HG03139 (cell line): ENCODE results near the gene SLC7A5.
A peak's percentile ranks its signal among the peaks of the same experiment; 100 is the strongest.
"Not testable (repeated sequence)": the region's sequence is repeated elsewhere in the genome, so short reads cannot be mapped to it uniquely, and the experiment has no call there.

Experiments
- ATAC-seq: cut with Tn5 transposase; IDR thresholded peaks from one replicate; pipeline ENCODE4 v1.9.1; 2021; ENCODE audit not compliant: unreplicated experiment

The SLC7A5 gene

DNA sequence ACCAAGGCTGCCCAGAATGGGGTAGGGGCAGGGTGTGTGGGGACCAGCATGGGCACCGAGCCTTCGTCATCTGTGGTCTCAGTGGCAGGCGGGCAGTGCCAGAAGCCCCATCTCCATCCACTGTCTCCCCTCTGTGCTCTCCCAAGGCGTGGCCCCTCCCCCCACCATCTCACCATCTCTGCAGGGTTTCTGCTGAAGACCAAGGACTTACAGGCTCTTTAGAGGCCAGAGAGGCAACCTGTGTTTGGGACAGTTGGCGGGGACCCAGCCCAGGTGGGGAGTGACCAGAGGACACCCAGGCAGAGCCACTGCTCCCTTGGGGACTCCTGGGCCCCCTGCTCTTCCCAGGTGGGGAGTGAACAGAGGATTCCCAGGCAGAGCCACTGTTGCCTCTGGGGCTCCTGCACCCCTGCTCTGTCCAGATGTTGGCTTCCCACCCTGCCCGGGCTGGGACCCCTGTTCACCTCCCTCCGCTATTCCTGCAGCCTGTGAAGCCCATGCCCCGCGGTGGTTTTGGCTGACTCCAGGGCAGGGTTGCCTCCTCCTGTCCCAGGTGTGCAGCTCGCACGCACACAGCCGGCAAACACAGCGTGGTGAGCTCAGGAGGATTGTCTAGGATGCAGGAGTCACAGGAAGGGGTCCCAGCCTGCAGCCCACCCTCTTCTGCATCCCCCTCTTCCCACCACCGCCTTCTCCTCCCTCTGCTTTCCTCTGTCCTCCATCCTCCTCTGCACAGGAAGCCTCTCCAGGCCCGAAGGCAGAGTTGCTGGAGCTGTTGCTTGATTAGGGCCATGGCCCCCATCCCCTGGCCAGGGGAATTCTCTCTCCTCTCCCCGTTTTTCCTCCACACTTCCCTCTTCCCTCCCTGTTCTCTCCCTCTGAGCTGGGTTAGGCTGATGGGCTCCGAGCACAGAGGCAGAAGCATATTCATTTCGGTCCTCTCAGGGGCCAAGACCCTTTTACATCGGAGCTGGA is 45.0 kb downstream of the SLC7A5 start:
- ATAC-seq, result no peak

DNA sequence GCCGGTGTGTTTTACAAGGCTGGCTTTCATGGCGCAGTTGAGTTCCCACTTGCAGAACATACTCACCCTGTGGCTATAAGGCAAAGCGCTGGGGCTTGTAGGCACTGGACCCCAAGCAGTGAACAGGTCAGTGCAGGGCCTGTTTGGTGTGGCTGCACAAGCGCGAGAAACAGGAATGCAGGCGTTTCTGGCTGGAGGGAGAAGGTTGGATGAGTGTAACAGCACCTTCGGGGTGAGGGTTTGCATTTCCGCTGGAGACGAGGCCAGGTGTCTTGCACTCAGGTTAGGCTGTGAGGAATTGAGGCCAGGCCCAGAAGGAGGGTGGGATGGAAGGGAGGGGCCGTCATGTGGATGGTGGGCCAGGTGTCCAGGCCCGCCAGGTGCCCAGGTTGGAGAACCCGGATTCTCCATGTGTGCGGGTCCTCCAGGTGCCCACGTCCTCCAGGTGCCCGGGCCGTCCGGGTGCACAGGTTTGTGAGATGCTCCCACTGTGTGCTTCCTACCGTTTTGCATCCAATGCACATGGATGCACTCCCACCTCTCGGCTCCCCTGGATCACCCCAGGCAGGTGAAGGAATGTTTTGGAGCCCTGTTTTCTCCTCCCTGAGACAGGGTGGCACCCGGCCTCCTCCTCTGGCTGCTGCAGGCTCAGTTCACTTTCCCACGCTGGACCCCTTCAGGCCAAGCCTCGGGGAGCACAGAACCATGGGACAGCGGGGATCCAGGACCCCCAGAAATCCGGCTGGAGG is 46.0 kb downstream of the SLC7A5 start:
- ATAC-seq, result no peak

DNA sequence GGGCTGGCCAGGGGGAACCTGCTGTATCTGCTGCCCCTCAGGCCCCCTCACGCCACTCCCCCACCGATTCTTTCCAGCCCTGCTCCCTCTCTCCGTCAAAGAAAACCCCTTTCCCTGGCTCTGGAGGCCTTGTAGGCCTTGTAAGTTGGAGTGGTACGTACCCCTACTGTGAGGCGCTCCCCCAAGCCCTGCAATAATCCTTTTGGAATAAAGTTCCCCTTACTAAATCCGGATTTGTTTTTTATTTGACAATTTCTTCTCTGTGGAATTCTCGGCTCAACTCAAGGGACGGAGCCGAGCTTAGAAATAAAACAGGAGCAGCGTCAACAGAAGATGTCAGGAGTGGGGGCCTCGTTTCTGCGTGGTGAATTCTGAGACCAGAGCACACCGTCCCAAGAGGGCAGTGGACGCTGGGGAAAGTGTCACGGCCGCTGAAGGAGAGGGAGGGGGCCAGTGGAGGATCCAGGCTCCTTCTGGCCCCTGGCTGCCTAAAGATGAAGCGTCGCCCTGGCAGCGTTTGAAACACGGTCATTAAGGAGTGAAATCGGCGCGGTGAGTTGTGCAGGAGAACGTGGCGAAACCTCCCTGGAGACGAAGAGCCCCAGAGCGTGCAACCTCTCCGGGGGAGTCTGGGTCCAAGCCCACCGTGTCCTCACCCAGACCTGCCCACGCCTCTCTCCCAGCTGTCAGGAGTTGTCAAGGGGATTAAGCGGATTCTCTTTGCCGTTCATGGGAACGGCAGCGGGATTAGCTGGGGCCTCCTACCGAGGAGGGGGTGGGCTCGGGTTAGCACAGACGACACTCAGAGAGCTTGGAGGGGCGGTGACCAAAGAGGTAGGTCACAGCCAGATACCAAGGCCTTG is 47.0 kb downstream of the SLC7A5 start:
- no peak for ATAC-seq

DNA sequence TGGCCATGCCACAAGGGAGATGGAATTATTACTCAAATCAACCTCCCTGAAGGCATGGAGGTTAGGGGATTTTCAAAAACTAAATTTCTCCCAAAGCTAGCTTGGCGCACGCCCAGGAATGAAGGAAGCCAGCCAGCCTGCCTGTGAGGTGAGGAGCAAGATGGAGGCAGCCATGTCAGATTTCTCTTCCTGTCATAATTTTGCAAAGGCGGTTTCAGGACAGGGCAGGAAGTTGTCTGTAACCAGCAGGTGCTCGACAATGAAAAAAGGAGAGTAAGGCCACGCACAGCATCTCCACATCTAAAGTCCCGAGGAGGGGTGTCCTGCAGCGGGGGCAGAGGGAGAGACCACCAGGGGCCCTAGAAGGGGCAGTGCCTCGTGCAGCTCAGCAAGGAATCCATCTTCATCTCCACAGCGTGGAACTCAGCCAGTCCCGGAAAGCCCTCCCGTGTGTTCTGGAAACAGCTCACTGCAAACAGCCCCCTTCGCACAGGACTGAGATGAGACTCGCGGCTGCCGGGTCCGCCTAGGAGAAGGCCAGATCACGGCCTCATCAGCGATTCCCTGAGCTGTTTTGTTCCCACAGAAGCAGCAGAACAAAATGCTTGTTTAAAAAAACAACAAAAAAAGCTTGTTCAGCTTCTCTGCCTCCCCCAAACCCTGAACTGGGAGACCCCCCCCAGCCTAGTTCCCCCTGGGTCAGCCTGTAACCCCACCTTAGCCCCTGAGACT is 47.8 kb downstream of the SLC7A5 start:
- ATAC-seq, result no peak

DNA sequence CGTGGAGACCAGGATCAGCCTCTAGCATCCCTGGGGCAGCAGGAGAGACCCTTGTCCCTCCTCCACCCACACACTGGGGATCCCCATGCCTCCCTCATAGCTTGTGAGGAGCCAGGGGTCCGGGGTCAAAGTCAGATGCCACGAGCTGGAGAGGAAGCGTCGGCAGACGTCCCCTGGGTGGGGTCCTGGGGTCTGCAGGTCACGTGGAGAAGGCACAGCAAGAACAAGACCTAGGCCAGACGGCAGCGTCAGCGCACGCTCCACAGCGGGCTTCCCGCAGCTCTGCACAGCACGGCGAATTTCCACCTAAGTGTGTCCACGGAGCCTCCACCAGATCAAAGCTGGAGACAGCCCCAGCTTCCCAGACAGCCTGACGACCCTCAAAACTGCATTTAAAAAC is 49.3 kb downstream of the SLC7A5 start:
- ATAC-seq, result no peak

DNA sequence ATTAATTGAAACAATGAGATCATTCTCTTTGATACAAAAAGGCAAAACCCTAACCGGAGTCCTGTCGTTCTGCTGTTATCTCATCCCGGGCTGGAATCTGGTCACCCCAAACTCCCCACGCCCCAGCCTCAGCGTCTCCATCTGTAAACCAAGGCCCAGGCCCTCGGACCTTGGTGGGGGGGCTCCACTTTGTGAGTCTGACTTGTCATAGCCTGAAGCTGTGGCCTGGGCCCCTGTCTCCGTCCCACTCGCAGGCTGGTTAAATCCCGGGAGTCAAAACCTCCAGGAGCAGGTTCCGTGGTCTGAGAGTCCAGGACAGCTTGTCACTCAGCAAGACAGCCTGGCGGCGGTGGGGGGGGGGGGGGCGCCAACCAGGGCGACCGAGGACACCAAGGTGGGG is 50.0 kb downstream of the SLC7A5 start:
- ATAC-seq, result no peak

DNA sequence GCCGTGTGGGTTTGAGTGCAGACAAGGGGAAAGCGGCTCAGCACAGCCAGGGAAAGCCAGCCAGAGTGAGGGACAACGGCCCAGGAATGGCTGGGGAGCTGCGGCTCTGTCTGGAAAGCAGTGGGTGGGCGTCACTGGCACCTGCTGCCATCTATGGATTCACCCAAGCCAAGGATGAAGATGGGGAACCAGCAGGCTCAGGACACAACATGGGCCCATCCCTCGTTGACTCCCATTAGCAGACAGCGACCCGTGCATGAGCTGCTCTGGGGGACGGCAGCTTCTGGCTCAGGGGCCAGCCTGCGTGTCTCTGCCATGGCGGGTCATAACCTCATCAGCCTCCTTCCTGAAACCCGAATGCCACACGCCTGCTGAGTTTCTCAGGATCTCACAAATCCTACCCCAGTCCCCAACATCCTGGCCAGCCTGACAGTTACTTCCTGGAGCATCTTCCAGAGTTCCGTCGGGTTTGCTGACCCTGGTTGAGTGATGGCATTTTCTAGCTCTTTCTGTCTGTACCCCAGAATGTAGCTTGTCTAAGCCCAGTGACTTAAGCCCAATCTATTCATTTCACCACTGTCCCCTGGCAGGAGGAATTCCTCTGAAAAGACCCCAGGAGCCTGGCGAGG is 50.7 kb downstream of the SLC7A5 start:
- no peak for ATAC-seq

DNA sequence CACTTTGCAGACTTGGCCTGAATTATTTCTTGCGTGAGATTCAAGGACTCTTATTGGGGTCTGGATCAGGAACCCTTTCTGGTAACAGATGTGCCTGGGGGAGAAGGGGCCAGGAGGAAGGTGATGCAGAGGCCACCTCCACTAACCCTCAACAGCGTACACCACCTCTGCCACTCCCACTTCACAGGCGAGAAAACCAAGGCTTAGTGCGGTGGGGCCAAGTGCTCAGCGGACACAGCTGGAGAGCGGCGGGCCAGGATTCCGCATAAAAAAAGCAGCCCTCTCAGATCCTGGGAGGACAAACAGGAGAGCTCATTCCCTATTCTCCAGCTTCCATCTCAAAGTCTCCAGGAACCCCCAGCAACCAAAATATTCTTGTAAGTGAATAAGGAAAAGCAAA is 51.4 kb downstream of the SLC7A5 start:
- no peak for ATAC-seq

DNA sequence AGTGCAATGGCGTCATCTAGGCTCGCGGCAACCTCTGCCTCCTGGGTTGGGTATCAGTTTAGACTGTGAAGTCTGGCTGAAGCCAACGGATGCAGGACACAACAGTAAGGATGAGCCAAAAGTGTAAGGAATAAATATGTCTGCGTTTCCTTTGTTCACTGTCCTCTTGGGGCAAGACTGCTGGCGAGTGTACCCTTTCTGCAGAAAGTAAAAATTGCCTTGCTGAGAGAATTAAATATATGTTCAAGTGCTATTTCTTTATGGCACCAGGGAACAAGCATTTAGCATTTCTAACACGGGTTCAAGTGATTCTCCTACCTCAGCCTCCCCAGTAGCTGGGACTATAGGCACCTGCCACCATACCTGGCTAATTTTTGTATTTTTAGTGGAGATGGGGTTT is 51.9 kb downstream of the SLC7A5 start:
- ATAC-seq, result not testable (repeated sequence)

DNA sequence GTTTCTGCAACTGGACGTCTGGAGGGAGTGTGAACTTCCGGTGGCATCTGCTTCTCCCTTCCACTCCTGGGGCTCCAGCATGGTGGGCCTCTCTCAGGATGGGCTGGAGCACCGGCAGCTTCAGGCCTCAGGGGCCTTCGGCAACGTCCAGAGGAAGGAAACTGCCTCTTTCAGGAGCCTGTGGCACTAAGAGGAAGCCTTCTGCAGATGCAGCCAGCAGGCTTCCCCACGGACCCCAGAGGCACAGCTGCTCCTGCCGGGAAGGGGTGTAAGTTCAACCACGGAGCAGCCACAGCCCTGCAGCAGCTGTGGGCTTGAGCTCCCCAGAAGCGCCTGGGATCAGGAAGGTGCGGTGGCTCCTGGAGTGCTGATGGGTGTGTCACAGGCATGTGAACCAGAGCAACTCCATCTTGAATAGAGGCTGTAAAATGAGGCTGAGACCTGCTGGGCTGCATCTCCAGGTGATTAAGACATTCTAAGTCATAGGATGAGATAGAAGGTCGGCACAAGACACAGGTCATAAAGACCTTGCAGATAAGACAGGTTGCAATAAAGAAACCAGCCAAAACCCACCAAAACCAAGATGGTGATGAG is 52.7 kb downstream of the SLC7A5 start:
- ATAC-seq, result no peak

DNA sequence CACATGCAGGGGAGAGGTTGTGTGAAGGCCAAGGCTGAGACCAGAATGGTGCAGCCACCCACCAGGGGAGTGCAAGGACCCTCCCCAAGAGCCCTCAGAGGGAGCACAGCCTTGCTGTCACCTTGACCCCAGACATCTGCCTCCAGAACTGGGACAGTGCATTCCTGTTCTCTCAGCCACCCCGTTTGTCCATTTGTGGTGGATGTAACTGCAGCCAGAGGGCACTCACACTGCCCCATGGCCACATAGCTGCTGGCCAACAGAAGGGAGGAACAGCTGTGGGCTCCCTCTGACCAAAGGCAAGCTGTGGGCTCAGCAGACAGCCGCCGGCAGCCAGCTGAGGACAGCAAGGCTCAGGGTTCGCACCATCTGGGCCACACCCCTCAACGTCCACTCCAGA is 53.7 kb downstream of the SLC7A5 start:
- ATAC-seq, result no peak

DNA sequence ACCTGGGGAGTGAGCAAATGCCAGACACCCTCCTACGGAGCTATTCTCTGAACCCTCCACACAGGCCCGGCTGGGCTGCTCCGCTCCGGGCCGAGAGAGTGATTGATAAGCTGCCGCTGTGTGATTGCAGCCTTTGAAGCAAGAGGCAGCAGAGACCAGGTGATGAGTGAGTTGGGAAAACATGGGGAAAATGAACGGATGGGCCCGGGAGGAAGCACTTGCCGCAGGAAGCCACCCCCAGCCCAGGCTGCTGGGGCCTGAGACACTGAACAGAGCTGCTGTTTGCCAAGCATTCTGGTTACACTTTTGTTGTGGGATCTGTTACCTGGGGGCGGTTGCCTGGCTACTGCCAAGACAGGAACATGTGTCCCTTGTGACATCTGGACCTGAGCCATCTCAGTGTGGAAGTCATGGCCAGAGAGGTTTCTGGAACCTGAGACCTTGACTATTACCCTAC is 57.1 kb downstream of the SLC7A5 start:
- ATAC-seq, result no peak

DNA sequence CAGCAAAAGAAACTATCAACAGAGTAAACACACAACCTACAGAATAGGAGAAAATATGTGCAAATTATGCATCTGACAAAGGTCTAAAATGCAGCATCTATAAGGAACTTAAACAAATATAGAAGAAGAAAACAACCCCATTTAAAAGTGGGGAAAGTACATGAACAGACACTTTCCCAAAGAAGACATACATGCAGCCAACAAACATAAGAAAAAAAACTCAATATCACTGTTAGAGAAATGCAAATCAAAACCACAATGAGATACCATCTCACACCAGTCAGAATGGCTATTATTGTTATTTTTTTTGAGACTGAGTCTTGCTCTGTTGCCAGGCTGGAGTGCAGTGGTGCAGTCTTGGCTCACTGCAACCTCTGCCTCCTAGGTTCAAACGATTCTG is 57.9 kb downstream of the SLC7A5 start:
- not testable (repeated sequence) for ATAC-seq

DNA sequence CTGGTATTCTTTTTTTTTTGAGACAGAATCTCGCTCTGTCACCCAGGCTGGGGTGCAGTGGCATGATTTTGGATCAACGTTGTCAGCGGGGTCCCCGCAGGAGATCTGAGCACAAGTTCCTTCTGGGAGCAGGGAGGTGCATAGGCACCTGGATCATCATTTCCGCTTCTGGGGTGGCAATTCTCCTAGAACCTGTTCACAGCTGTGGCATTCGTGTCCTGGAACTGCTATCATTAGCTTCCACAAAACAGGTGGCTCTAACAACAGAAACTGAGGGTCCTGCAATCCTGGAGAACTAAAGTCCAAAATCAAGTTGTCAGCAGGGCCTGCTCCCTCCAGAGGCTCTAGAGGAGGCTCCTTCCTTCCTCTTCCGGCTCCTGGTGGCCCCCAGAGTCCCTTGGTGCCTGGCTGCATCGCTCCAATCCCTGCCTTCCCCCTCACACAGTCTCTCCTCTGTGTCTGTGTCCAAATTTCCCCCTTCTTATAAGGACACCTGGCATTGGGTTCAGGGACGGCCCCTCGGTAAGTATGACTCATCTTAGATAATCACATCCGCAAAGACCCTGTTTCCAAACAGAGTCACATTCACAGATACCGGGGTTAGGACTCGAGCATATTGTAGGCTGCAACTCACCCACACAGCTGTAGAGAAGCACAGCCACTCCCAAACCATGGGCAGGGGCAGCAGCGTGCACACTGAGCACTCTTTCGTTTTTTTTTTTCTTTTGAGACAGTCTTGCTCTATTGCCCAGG is 60.0 kb downstream of the SLC7A5 start:
- peak; percentile 34 for ATAC-seq

DNA sequence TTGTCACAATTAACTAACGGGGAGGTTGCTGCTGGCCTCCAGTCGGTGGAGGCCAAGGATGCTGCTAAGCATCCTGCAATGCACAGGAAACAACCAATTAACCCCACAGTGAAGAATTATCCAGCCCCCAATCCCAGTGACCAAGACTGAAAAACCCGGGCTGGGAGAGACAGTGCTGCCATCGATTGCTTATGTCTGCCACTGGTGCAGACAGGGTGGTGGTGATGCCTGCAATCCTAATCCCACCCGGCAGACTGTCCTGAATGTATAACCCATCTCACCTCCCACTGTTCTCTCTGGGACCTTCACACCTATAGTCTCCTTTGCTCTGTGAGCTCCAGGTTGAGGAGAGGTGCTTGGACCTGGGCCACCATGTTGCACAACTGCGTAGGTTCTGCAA is 61.2 kb downstream of the SLC7A5 start:
- ATAC-seq, result no peak

DNA sequence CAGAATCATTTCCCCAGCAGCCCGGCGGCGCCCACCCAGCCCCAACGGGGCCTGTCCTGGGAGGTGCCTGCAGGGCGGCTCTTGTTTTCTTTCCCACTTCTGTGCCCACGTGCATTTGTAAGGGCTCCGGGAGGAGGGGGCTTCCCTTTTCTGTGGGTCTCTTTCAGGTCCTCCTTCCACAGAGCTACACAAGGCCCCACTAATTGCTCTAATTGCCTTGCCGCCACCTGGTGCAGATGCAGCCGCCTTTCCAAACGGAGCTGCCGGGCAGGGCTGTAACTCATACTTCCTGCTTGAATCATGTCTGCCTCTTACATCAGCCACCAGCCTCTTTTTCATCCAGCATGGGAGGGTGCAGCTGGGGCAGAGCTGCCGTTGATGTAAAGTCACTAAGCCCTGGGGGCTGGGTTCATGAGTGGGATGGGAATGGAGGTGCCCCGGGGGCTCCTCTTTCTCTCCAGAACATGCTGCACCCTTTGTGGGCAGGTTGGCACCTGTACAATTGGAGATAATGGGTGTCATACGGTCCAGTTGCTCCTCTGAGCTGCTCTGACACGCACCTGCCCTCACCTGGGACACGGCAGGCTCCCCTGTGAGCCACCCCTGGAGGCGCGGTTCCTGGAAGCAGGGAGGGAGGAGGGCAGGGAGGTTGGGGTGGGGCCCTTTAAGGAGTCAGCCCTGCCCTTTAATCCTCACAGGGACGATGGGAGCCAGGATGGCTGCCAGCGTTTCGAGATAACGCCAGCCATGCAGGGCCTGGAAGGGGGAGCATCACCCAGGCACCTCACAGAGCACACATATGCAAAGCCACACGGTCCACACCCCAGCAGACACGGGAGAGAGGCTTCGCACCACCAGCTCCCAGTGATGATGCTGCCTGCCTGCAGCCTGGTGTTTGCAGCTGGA is 62.4 kb downstream of the SLC7A5 start:
- no peak for ATAC-seq

DNA sequence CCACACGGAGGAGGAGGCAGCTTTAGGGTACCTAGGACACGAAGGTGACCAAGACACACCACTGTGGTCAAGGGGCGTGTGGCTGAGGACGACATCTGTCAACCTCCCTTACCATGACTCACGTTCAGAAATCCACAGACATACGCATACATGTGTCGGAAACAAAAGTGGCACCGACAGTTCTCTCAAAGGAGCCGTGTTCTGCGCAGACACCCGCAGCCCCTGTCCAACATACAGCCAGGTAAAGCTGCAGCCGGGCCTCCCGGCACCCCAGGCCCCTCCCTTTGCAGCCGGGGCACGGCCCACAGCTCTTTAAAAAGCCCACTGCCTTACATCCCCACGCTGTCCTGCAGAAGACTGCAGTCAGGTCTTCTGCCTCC is 63.1 kb downstream of the SLC7A5 start:
- no peak for ATAC-seq

DNA sequence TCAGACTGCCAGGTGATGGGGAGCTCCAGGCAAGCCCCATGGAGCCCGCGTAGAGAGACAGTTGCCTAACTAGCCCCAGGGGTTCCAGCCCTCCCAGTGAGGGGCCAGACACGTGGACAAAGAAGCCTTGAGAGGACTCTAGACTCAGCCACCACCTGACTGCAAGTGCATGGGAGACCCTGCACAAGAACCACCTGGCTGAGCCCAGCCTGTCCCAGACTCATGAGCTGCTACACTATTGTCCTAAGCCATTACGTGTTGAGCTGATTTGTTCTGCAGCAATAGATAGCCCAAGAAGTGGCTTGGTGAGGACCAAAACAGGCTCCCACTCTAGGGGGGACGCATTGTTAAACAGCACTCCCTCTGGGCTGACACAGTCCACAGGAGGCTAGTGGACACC is 65.9 kb downstream of the SLC7A5 start:
- no peak for ATAC-seq
